DMS153 treated with DMSO at 0.1 percent for 48 hours (cell line): ENCODE results near the gene ZNF385D.
A peak's percentile ranks its signal among the peaks of the same experiment; 100 is the strongest.

ENCODE experiments used
- DNase-seq: peaks from one replicate; lab custom pipeline; 2025; ENCODE audit not compliant: unreplicated experiment; lab: John Stamatoyannopoulos, UW

ZNF385D gene, protein sequence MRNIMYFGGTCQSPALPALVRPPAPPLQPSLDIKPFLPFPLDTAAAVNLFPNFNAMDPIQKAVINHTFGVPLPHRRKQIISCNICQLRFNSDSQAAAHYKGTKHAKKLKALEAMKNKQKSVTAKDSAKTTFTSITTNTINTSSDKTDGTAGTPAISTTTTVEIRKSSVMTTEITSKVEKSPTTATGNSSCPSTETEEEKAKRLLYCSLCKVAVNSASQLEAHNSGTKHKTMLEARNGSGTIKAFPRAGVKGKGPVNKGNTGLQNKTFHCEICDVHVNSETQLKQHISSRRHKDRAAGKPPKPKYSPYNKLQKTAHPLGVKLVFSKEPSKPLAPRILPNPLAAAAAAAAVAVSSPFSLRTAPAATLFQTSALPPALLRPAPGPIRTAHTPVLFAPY

DNA sequence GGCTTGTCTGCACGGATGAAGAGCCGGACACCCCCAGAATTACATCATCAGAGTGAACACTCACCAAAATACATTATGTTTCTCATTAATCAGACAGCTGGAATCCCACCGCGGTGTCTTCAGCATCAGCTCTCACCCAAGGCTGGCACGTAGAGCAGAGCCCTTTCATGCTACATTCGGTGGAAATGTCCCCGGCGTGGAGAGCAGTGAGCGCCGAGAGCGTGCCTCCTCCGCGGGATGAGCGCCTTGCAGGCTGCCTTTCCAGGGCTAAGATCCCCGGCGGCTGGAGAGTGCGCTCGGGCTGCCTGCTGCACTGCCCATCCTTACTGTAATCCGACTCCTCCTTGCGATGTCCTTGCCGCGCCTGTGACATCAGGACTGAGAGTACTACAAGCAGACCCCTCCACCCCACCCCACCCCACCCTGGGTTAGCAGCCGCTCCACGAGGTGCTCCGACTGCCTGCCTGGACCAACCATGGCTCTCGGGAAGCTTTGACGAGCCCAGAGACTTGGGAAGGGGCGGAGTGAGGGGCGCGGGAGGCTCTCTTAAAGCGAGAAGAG is at the start of gene ZNF385D:
TSS of gene ZNF385D (minus strand) at position 380 of the 561 bp plus-strand sequence. CDS start at position 86, 294 bp downstream.
- no peak for DNase-seq

DNA sequence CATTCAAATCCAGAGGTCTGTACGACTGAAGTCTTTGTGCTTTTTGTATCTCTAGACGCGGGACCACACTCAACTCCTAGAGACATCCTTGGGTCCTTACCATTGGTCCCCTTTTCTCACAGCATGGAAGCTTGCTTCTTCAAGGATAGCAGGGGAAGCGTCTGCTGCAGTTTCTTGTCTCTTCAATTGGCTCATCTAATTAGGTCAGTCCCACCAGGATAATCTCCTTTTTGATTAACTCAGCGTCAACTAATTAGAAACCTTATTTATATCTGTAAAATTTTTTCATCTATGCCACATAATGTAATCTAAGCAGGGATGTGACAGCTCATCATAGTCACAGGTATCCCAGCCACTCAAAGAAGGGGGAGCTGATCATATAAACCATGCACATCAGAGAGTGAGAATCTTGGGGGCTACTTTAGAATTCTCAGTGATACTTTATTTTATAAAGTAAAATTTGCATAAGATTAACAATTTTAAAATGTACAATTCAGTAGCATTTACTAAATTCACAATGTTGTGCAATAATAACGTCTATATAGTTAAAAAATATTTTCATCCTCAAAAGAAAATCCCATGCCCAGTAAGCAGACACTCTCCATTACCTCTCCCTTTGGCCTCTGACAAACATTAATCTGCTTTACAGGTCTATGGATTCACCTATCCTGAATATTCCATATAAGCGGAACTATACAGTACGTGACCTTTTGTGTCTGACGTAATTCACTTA is 47.5 kb upstream of the ZNF385D start:
- no peak for DNase-seq

DNA sequence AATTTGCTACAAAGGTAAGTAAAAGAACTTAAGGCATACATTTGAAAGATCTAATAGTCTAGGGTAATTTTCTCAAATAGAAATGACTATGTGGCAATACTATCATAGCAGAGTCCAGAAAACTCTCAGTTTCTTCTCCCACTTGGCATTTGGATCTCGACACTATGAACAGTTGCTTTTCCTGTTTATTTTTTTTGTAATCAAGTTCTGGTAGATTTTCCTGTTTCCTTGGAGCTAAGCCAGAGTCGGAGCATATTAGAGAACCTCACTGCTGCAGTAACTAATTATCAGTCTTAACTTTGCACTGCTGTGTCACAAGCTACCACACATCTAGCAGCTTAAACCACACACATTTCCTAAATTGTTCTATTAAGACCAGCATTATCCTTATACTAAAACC is 44.9 kb upstream of the ZNF385D start:
- no peak for DNase-seq

DNA sequence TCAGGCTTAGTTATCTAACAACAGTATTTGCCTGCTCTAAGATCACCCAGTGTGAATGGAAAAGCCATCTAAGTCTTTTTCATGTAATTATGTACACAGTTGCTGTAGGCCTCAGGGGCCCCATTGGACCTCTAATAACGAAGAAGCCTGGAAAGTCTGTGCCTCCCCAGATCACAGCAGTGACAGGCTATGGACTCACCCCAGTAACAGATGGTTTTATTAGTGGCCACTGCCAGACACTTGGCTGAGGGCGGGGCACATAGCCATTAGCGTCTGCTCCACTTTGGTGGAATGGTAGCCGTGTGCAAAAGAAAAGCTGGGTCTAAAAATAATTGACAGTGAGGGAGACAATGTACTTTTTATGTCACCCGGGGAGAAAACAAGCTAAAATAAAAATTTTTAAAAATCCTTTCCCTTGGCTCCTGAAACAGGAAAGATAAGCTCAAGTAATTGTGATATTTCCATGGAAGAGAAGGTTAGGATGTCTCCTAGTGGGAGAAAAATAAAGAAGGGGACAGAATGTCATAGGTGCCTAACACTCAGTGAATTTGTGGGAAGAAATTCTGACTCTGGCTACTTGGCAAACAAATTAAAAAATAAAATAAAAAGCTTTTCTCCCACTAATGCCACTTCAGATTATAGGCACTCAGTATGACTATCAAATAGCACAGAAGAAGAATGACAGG is 44.3 kb upstream of the ZNF385D start:
- peak; percentile 26 for DNase-seq

DNA sequence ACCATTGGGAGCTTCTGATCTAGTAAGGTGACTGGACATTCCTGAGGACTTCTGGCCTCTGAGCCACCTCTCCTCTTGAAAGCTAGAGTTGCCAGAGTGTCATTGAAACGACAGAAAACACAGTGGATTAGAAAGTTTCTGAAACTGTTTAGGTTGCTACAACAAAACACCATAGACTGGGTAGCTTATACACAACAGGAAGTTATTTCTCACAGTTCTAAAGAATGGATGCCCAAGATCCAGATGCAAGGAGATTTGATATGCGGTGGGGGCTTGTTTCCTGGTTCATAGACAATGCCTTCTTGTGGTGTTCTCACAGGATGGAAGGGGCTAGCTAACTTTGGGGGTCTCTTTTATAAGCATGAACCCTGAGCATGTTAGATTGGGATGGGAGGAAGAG is 43.3 kb upstream of the ZNF385D start:
- DNase-seq: no peak

DNA sequence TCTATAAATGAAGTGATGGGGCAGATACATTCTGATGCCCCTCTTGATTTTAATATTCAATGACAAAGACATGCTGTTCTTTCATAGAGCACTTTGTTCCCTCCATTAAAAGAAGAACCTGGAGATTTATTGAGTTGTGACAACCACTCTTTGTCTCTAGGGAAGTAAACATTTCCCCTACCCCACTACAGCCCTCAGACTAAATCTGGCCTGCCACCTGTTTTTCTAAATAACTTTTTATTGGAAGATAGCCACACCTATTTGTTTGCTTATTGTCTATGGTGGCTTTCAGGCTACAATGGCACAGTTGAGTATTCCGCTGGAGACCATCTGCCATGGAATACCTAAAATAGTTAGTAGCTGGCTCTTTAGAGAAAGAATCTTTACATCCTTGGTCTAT is 41.2 kb upstream of the ZNF385D start:
- peak; percentile 17 for DNase-seq

DNA sequence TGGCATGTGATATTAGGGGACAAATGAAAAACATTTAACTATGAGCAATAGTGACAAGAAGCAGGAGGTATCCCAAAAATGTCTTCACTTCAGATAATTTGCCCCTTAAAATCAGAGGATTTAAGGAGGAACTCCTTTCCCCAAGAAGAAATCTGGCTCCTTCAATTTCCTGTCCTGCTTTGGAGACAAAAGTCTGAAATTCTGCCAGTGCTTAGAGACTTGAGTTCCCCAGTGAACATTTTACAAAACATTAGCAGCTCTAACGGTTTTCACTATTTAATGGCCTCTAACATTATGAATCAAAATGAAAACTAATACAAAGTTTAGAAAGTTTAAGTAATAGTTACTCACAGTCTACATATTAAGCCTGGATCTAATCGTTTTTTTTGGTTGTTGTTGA is 40.3 kb upstream of the ZNF385D start:
- DNase-seq: no peak

DNA sequence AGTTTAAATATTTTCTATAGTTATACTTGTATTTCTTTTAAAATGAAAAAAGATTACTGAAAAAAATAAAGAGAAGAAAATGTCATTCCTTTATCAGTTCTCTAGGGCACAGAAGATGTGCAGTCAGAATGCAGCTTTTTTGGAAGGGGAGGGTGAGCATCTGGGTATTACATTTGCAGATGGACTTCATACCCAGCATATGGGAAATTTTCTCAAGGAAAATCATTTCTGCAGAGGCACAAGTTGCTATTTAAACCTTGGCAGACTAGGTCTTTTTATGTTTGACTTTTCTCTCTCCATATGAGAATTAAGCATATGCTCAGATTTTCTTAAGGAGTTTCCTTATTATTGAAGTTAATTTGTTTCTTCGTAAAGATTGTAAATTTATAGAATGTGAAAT is 39.5 kb upstream of the ZNF385D start:
- DNase-seq: no peak

DNA sequence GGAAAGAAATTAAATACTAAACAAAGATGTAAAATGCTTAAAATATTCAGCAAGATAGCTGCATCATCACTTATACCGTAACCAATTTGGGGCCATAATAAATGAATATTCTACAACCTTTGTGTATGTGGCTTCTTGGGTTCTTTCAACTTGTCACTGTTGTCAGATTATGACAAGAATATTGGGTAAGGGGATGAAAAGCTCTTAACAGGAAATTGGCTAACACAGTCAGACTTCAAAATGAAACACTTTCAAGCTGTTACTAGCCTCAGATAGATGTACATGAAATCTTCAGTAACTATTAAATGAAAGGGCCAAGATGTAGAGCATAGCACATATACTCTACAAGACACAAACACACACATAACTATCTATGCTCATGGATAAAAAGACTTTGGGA is 38.7 kb upstream of the ZNF385D start:
- no peak for DNase-seq

DNA sequence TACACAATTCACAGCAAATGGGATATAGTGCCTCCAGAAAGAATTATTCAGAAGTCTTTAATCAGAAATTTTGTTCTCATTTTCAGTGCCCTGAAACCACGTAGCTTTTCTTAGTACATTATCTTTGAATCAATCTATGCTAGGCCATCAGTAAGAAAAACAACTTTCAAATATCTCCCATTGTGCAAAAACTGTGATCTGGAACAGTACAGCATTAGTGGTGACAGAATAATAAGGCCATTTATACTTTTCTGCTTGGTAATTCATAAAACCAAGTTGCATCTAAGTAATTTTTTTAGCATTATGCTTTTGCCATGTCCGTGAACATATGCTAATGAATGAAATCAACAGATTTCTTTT is 35.4 kb upstream of the ZNF385D start:
- DNase-seq: no peak

DNA sequence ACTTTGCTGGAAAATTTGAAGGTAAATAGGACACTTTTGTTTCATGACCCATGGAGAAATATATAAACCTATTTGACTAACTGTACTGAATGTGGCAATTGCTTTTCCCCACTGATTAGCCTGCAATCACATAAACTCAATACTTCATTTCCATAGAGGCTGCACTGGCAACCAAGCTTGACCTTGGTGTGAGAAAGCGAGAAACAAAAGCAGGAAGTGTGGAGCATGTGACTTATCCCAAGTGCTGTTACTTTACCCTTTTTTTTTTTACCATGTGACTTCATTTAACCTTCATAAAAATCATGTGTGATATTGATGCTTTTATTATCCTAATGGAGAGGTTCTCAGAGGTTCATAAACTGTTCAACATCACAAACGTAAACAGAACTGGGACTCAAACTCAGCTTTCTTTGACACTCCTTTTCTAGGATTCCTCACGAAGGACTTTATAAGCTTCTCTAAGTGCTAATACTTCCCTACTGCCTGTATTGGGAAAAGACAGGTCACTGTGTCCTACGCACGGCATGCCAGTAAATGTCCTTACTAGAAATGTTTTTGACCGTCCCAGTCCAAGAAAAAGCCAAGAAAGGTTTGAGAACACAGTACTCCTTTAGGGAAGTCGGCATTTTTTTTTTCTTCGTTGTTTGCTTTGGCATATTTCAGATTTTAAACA is 34.9 kb upstream of the ZNF385D start:
- no peak for DNase-seq

DNA sequence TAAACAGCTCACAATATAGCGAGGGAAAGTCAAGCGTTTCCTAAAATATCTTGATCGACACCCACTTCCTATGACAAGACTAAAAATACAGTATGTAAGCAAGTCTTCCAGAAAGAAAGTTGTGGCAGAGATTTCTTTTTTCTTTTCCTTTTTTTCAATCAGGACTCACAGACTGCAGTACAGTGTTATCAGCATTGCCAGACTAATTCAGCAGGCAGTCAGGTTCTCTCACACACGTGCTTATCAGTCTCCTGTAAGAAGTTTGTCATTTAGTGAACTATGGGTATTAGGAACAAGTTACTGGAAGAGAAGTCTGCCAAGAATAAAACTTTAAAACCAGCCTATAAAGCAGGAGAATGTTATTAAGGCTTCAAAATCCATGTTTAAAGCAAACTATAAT is 32.8 kb upstream of the ZNF385D start:
- DNase-seq: no peak

DNA sequence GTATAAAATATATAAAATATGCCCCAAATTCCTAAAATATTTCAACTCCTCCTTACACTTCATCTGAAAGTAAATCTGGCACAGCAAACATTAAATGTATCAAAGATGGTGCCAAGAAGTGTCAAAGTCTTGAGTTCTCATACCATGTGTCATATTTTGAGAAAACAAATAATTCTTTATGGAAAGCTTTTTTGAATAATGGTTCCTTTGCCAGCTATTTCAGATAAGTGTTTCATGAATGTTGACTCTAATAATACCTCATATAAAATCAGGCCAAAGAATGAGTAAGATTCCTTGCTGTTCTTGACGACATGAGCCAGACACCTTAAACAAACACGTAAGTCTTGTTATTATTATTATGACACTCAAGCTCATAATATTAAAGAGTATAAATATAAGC is 30.3 kb upstream of the ZNF385D start:
- DNase-seq: no peak

DNA sequence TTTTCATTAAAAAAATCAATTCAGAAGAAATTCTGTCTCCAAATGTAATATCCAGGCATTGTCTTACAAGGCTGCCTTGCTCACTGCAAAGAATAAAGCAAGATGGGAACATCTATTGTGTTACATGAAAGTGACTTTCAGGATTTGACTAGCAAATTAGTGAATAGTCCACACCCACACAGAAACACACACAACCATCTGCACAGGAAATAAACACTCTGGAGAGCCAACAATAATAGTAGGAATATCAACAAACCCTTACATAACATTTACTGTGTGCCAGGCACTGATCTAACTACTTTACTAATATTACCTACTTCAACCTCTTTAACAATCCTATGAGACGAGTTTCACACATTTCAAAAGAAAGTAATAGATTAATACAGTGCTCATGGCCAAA is 28.9 kb upstream of the ZNF385D start:
- no peak for DNase-seq

DNA sequence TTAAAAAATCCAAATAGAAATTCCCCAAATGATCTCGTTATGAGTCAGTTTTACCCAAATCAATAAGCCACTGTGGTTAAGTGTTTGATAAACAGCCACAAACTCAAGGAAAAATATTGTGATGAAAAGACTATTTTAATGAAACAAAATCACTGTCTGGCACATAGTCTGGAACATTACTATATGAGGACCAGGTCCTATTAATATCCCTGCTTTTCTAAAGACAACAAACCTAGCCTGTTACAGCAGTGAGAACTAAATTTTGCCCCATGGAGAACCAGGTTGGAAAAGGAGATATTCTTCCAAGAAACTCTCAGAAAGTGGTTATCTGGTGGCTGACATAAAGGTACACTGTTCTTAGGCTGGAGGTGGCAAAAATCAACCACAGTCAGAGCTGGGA is 27.7 kb upstream of the ZNF385D start:
- DNase-seq: no peak

DNA sequence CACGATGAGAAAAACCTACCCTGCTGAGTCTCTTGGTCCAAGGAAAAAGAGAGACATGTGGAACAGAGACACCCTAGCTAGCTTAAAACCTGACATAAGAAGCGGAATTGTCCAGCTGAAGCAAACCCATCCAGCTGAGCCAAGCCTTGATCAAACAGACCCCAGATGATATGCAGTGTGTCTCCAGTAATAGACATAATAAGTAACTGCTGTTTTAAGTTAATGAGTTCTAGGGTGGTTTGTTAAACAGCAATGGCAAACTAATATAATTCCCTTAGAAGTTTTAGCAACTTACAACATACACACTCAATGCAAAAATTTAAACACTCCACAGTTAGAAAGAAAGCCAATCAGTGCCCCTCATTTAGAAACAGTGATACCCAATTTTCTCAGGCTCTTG is 26.8 kb upstream of the ZNF385D start:
- no peak for DNase-seq

DNA sequence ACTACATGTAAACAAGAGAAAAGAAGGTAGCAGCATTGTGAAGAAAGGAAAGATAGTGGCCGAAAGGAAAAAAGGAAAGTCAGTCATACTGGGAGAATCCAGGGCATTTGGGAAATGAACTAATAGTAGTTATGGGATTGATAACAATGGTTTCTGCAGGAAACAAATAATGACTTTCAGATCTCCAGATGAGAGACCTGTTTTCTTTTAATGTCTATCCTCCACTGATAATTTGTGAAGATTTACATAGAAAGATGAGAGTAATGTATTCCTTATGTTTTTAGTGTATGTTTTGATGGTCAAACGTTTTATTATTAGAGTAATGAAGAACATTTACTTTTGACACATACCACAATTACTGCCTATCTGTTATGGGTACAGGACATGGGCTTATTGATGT is 15.0 kb upstream of the ZNF385D start:
- no peak for DNase-seq

DNA sequence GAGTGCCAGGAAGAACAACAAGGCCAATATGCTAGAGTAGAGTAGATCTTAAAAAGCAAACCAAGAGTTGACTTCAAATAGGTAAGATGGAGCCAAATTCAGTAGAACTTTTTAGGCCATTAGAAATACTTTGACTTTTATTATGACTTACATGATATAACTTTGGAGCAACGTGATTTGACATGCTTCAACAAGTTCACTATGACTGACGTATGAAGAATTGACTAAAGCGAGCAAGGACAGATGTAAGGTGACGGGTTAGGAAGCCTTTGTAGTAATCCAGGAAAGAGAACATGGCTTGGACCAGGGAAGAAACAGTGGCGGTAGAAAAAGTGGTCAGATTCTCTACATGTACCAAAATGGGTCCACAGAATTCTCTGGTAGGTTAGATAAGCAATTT is 4.9 kb upstream of the ZNF385D start:
- DNase-seq: no peak

DNA sequence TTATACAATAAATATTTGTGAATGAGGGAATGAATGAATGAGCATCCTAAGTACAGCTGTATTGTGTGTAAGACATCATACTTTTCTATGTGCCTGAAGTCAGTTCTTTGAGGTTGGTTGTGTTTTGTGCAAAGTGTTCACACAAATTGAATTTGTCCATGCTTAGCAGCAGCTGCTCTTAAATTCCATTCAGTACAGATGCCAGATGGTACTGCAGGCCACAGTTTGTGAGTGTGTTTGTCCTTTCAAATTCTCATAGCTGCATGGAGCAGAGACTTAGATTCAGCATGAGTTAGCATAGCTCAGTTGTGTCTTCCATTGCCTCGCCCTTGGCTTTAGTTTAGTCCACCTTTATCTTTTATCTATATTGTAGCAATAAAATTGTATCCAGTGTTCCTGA is 3.8 kb upstream of the ZNF385D start:
- DNase-seq: no peak

DNA sequence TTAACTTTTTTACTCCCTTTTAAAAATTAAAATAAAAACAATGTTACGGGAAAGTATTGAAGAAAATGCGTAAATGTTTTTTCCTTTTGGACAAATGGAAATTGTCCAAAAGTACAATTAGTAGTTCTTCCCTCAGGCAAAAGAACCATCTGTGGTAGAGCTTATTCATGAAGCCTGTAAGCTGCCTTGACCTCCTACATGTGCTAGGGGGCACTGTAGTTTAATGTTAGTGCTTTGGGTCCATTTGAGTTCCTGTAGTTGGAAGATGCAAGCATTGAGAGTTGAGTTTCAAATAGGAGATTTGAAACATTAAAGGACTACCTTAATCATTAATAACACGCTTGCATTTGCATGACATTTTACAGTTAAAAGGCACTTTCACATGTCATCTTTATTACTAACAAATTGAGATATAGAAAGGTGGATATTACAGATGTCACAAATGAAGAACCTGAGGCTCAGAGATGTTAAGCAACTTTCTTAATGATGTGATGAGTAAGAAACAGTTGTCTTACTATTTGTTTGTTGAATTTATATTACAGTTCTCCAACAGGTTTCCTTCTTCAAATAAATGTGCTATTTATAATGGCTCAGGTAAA is 1.8 kb upstream of the ZNF385D start:
- DNase-seq: no peak

DNA sequence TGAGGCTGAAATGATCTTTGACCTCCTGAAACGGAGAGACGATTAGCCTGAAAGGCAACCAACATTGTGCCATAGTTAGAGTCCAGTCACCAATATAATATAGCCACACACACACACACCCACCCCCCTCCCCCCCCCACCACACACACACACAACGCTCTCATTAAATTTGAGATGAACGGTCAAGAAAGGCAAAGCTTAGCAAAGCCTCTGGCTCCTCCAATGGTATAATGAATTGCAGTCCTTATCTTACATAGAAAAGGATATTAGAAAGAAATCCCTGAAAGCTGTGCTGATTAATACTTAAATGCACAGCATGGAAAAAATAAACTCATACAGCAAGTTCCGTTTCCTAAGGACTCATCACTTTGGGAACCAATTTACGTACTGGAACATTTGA is 876 bp upstream of the ZNF385D start:
- no peak for DNase-seq
